NCI-H187 (cell line): ENCODE data around the gene SPARC.

Experiments used
- DNase-seq, 2 experiments: peaks; one replicate each; lab custom pipeline; 2025; lab: John Stamatoyannopoulos, UW

Gene SPARC

GRCh38 chr5:151659001-151659754 is 27.5 kb downstream of the SPARC start:
- peak; percentile 14 to 25 for DNase-seq

GRCh38 chr5:151657114-151657513 is 29.6 kb downstream of the SPARC start:
- DNase-seq, result no peak

GRCh38 chr5:151656311-151656710 is 30.4 kb downstream of the SPARC start:
- no peak for DNase-seq

- peak; percentile 55 to 74 for DNase-seq
Observed at GRCh38 chr5:151651997-151652645, 34.6 kb downstream of the SPARC start.

- no peak for DNase-seq
Observed at GRCh38 chr5:151648988-151649387, 37.7 kb downstream of the SPARC start.

- DNase-seq, result no peak
Observed at GRCh38 chr5:151648089-151648488, 38.6 kb downstream of the SPARC start.

- peak in 1 of 2 experiments; percentile 42 for DNase-seq
Observed at GRCh38 chr5:151647320-151647861, 39.3 kb downstream of the SPARC start.

- DNase-seq, result no peak
Observed at GRCh38 chr5:151646334-151646733, 40.4 kb downstream of the SPARC start.

GRCh38 chr5:151643388-151643787 is 43.3 kb downstream of the SPARC start:
- DNase-seq, result no peak

- no peak for DNase-seq
Observed at GRCh38 chr5:151642472-151643140, 44.1 kb downstream of the SPARC start.

GRCh38 chr5:151638619-151639018 is 48.1 kb downstream of the SPARC start:
- DNase-seq, result no peak

GRCh38 chr5:151637676-151638075 is 49.0 kb downstream of the SPARC start:
- no peak for DNase-seq

GRCh38 chr5:151633892-151634291 is 52.8 kb downstream of the SPARC start:
- DNase-seq, result no peak

- no peak for DNase-seq
Observed at GRCh38 chr5:151632941-151633340, 53.8 kb downstream of the SPARC start.

GRCh38 chr5:151632524-151632923 is 54.2 kb downstream of the SPARC start:
- no peak for DNase-seq

- no peak for DNase-seq
Observed at GRCh38 chr5:151631941-151632340, 54.8 kb downstream of the SPARC start.

- DNase-seq, result no peak
Observed at GRCh38 chr5:151630088-151630487, 56.6 kb downstream of the SPARC start.

GRCh38 chr5:151628112-151628823 is 58.4 kb downstream of the SPARC start:
- no peak for DNase-seq

- DNase-seq, result no peak
Observed at GRCh38 chr5:151627650-151628049, 59.1 kb downstream of the SPARC start.

- no peak for DNase-seq
Observed at GRCh38 chr5:151625285-151625684, 61.4 kb downstream of the SPARC start.

GRCh38 chr5:151624476-151624875 is 62.2 kb downstream of the SPARC start:
- DNase-seq, result no peak
